Measurements from ENCODE around the gene C11orf71. TPM values are rescaled to one million over a fixed set of nuclear protein-coding genes. Genes with fewer than 3 reads are reported as not detected.

The C11orf71 gene
- total and polyA plus RNA-seq, 2 donors (not counting 1 experiment from before 2014, with no cell fraction given) = 12.1 to 14.8 TPM

DNA sequence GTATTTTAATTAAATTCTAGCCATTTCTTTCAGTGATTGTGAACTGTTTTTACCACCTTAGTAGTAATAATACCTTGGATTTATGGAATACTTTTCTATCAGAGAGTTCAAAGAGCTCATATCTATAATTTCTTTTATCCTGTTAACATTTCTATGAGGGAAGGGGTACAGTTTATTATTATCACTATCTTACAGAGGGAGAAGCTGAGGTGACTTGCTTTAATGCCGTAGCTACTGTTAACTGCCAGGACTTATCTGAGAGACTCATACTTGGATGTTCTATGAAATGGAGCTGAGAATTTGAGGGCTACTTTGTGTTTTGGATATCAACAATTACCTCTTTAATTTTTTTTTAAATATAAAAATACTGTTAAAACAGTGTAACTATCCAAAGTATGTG, 42.2 kb upstream of the C11orf71 start:
- CTCF ChIA-PET = interaction anchor here (1.0 kb wide), 1 partner anchor 13 kb away, joined by 4 read pairs; no protein-coding TSS in a partner anchor
- H3K4me1 Mint-ChIP-seq = peaks cover 25% of the 10 kb centered on the region
- peaks cover 19% of the 10 kb centered on the region for H3K79me2 ChIP-seq (ENCODE audit: control insufficient read depth, insufficient read depth, low read length)
- H3K27me3 Mint-ChIP-seq = no peaks in the 10 kb centered on the region
- H3K4me1 ChIP-seq (ENCODE audit: control insufficient read depth in 2 of 2, insufficient read depth in 2 of 2, low read length in 2 of 2) = peaks cover 12 to 13% of the 10 kb centered on the region in 2 donors
- peaks cover 6 to 11% of the 10 kb centered on the region in 2 experiments for H3K36me3 ChIP-seq (replicated peaks in 1 of 2; ENCODE audit: control extremely low read depth in 1 of 2, control insufficient read depth in 1 of 2, extremely low read depth in 1 of 2, insufficient read depth in 2 of 2, low read length in 1 of 2)
- POLR2A ChIA-PET = no interaction called here
- DNase-seq = no peak
- no peak overlapping the region for H3K4me3 ChIP-seq (ENCODE audit: control extremely low read depth in 1 of 5, extremely low read depth in 1 of 5, insufficient read depth in 1 of 5, low read depth in 2 of 5, low read length in 4 of 5)
- no peak overlapping the region for H2AFZ ChIP-seq (ENCODE audit: insufficient read depth, low read depth, low read length, poor library complexity, severe bottlenecking)
- ATAC-seq (ENCODE audit: low read depth) = no peak
- no peak overlapping the region for H3K4me2 ChIP-seq (replicated peaks; ENCODE audit: low read depth, low read length, poor library complexity, severe bottlenecking)
- no peak overlapping the region for H3K27ac Mint-ChIP-seq
- WGBS (ENCODE audit: insufficient coverage) = no CpG with 5 or more reads among the region's 1 CpG
- H3K27ac ChIP-seq (ENCODE audit: low read length in 2 of 2) = no peak overlapping the region
- H3K27me3 ChIP-seq (replicated peaks in 1 of 4; ENCODE audit: control extremely low read depth in 1 of 4, control insufficient read depth in 3 of 4, insufficient read depth in 4 of 4, low read length in 3 of 4) = no peaks in the 10 kb centered on the region
- no peaks in the 10 kb centered on the region for H3K9me3 Mint-ChIP-seq (ENCODE audit: insufficient read depth)
- no peak overlapping the region for H3K4me3 Mint-ChIP-seq
- no peak overlapping the region for H3K9ac ChIP-seq (ENCODE audit: low read length)
- no peak for TF ChIP-seq EZH2 (IDR thresholded peaks at IDR 0.05; ENCODE audit: borderline replicate concordance, insufficient read depth, low read depth, low read length, poor library complexity, severe bottlenecking)
- TF ChIP-seq, protein P1, sequence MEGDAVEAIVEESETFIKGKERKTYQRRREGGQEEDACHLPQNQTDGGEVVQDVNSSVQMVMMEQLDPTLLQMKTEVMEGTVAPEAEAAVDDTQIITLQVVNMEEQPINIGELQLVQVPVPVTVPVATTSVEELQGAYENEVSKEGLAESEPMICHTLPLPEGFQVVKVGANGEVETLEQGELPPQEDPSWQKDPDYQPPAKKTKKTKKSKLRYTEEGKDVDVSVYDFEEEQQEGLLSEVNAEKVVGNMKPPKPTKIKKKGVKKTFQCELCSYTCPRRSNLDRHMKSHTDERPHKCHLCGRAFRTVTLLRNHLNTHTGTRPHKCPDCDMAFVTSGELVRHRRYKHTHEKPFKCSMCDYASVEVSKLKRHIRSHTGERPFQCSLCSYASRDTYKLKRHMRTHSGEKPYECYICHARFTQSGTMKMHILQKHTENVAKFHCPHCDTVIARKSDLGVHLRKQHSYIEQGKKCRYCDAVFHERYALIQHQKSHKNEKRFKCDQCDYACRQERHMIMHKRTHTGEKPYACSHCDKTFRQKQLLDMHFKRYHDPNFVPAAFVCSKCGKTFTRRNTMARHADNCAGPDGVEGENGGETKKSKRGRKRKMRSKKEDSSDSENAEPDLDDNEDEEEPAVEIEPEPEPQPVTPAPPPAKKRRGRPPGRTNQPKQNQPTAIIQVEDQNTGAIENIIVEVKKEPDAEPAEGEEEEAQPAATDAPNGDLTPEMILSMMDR (IDR thresholded peaks at IDR 0.05) = no peak
- H3K9me3 ChIP-seq (ENCODE audit: control extremely low read depth in 1 of 3, control insufficient read depth in 2 of 3, insufficient read depth in 1 of 3, low read length in 2 of 3) = no peaks in the 10 kb centered on the region
- intact Hi-C loops (cut with micrococcal nuclease) = no loop called here
- H4K20me1 ChIP-seq (ENCODE audit: control insufficient read depth, insufficient read depth, low read length, poor library complexity, severe bottlenecking) = no peaks in the 10 kb centered on the region

DNA sequence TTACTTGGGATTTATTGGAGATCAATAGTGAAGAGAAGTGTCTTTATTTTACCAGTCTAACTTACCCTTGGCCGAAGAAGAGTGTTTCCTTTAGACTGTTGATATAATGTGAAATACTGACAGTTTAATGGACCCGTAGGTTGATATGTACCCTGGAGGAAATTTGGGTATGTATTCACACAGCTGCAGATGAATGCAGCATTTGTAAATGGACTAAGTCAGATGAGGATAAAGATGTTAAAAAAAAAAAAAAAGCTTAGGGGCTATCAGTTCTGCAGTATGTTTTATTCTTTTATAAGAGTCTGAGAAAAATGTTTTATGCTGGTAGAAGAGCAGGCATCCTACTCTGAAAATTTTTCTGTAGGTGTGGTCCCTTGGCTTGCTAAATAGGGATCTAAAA, 41.6 kb upstream of the C11orf71 start:
- H3K4me3 Mint-ChIP-seq = no peak overlapping the region
- no peak overlapping the region for H3K4me3 ChIP-seq (ENCODE audit: control extremely low read depth in 1 of 5, extremely low read depth in 1 of 5, insufficient read depth in 1 of 5, low read depth in 2 of 5, low read length in 4 of 5)
- ChIA-PET POLR2A (no interaction called here), CTCF (no interaction called here)
- peaks cover 6 to 11% of the 10 kb centered on the region in 2 experiments for H3K36me3 ChIP-seq (replicated peaks in 1 of 2; ENCODE audit: control extremely low read depth in 1 of 2, control insufficient read depth in 1 of 2, extremely low read depth in 1 of 2, insufficient read depth in 2 of 2, low read length in 1 of 2)
- no peaks in the 10 kb centered on the region for H3K9me3 ChIP-seq (ENCODE audit: control extremely low read depth in 1 of 3, control insufficient read depth in 2 of 3, insufficient read depth in 1 of 3, low read length in 2 of 3)
- no peak overlapping the region for H3K27ac Mint-ChIP-seq
- peaks cover 19% of the 10 kb centered on the region for H3K79me2 ChIP-seq (ENCODE audit: control insufficient read depth, insufficient read depth, low read length)
- ATAC-seq (ENCODE audit: low read depth) = no peak
- H4K20me1 ChIP-seq (ENCODE audit: control insufficient read depth, insufficient read depth, low read length, poor library complexity, severe bottlenecking) = no peaks in the 10 kb centered on the region
- TF ChIP-seq EZH2 (IDR thresholded peaks at IDR 0.05; ENCODE audit: borderline replicate concordance, insufficient read depth, low read depth, low read length, poor library complexity, severe bottlenecking) = no peak
- TF ChIP-seq, protein P1 (IDR thresholded peaks at IDR 0.05) = no peak
- 92% methylated on average over 2 of the region's 2 CpGs for WGBS (ENCODE audit: insufficient coverage)
- no peak overlapping the region for H3K27ac ChIP-seq (ENCODE audit: low read length in 2 of 2)
- peaks cover 12 to 13% of the 10 kb centered on the region in 2 donors for H3K4me1 ChIP-seq (ENCODE audit: control insufficient read depth in 2 of 2, insufficient read depth in 2 of 2, low read length in 2 of 2)
- H3K27me3 Mint-ChIP-seq = no peaks in the 10 kb centered on the region
- H3K4me2 ChIP-seq (replicated peaks; ENCODE audit: low read depth, low read length, poor library complexity, severe bottlenecking) = no peak overlapping the region
- no peak overlapping the region for H3K9ac ChIP-seq (ENCODE audit: low read length)
- no peak for DNase-seq
- no peaks in the 10 kb centered on the region for H3K9me3 Mint-ChIP-seq (ENCODE audit: insufficient read depth)
- no peak overlapping the region for H2AFZ ChIP-seq (ENCODE audit: insufficient read depth, low read depth, low read length, poor library complexity, severe bottlenecking)
- intact Hi-C loops (cut with micrococcal nuclease) = no loop called here
- no peaks in the 10 kb centered on the region for H3K27me3 ChIP-seq (replicated peaks in 1 of 4; ENCODE audit: control extremely low read depth in 1 of 4, control insufficient read depth in 3 of 4, insufficient read depth in 4 of 4, low read length in 3 of 4)
- H3K4me1 Mint-ChIP-seq = peaks cover 25% of the 10 kb centered on the region

All from B cell (primary cell).